Neural cell (in vitro differentiated cells): ENCODE data around the gene CLCA1.

Experiments used
- EP300 ChIP-seq: fragments of 450-650 bp; conservative IDR thresholded peaks from 2 replicates; pipeline ENCODE4 v1.6.1; 2014; ENCODE audit warnings: antibody characterized with exemption, mild to moderate bottlenecking, moderate library complexity; ENCODE audit not compliant: poor library complexity, severe bottlenecking
- EZH2 ChIP-seq: fragments of 200-600, 300-800 bp; shearing (Covaris generic), sonication (generic); IDR thresholded peaks from 2 replicates; pipeline ENCODE4 v1.6.1; 2014; ENCODE audit warnings: antibody characterized with exemption, low read length, borderline replicate concordance, mild to moderate bottlenecking; ENCODE audit not compliant: insufficient read depth, poor library complexity, severe bottlenecking
- POLR2AphosphoS5 ChIP-seq: IDR thresholded peaks from 2 replicates; pipeline ENCODE4 v1.6.1; 2012
- SMC3 ChIP-seq: fragments of 450-650 bp; conservative IDR thresholded peaks from 2 replicates; pipeline ENCODE4 v1.6.1; 2014; ENCODE audit warnings: antibody characterized with exemption, mild to moderate bottlenecking, moderate library complexity; ENCODE audit not compliant: poor library complexity
- TF ChIP-seq, protein P1 (sequence below): fragments of 450-650 bp; IDR thresholded peaks from 2 replicates; pipeline ENCODE4 v1.5.1; 2014; ENCODE audit warnings: antibody characterized with exemption, mild to moderate bottlenecking, moderate library complexity; ENCODE audit not compliant: poor library complexity, severe bottlenecking
- TF ChIP-seq, protein P2 (sequence below): IDR thresholded peaks from 2 replicates; pipeline ENCODE4 v1.6.1; 2012; ENCODE audit warnings: borderline replicate concordance

DNA sequence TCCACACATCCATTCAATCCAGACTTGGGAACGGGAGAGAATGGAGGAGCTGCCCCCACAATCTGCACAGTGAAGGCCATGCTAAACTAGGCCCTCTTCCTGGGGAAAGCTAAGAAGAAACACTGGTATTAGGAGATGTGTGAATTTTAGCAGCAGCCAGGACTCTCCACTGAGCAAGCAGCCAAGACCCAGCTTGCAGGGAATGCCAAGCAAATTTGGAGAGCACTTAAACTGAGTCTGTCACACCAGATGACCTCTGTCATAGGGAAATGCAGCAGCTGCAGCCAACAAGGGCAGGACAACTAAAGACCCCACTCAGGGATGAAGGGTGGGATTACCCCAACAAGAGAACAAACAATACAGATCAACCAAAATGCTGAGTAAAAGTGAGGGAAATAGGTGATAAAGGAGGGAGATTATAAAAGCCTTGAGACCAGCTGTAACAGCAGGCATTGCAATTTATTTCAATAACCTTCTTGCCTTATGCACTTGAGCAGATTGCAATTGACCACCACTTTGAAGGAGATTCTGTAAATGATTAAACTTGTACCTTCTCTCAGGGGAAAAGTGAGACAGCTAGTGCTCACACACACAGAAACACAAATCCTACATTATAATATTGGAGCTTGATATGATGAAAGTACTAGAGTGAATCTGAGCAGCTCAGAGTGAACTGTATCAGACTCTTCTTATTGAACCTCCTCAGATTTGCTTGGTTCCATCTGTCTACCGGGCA is 2.5 kb upstream of the CLCA1 start:
- TF ChIP-seq POLR2AphosphoS5 (no peak), EP300 (no peak), SMC3 (no peak), EZH2 (no peak)
- TF ChIP-seq, protein P1, sequence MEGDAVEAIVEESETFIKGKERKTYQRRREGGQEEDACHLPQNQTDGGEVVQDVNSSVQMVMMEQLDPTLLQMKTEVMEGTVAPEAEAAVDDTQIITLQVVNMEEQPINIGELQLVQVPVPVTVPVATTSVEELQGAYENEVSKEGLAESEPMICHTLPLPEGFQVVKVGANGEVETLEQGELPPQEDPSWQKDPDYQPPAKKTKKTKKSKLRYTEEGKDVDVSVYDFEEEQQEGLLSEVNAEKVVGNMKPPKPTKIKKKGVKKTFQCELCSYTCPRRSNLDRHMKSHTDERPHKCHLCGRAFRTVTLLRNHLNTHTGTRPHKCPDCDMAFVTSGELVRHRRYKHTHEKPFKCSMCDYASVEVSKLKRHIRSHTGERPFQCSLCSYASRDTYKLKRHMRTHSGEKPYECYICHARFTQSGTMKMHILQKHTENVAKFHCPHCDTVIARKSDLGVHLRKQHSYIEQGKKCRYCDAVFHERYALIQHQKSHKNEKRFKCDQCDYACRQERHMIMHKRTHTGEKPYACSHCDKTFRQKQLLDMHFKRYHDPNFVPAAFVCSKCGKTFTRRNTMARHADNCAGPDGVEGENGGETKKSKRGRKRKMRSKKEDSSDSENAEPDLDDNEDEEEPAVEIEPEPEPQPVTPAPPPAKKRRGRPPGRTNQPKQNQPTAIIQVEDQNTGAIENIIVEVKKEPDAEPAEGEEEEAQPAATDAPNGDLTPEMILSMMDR: no peak
- TF ChIP-seq, protein P2, sequence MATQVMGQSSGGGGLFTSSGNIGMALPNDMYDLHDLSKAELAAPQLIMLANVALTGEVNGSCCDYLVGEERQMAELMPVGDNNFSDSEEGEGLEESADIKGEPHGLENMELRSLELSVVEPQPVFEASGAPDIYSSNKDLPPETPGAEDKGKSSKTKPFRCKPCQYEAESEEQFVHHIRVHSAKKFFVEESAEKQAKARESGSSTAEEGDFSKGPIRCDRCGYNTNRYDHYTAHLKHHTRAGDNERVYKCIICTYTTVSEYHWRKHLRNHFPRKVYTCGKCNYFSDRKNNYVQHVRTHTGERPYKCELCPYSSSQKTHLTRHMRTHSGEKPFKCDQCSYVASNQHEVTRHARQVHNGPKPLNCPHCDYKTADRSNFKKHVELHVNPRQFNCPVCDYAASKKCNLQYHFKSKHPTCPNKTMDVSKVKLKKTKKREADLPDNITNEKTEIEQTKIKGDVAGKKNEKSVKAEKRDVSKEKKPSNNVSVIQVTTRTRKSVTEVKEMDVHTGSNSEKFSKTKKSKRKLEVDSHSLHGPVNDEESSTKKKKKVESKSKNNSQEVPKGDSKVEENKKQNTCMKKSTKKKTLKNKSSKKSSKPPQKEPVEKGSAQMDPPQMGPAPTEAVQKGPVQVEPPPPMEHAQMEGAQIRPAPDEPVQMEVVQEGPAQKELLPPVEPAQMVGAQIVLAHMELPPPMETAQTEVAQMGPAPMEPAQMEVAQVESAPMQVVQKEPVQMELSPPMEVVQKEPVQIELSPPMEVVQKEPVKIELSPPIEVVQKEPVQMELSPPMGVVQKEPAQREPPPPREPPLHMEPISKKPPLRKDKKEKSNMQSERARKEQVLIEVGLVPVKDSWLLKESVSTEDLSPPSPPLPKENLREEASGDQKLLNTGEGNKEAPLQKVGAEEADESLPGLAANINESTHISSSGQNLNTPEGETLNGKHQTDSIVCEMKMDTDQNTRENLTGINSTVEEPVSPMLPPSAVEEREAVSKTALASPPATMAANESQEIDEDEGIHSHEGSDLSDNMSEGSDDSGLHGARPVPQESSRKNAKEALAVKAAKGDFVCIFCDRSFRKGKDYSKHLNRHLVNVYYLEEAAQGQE: no peak
